H9 (cell line): ENCODE measurements around the gene DUOXA1. TPM values are rescaled to one million over a fixed set of nuclear protein-coding genes. Genes with fewer than 3 reads are reported as not detected.

ENCODE experiments used
- DNase-seq: peaks from one replicate; pipeline ENCODE4 v3.0.0-alpha.2; 2017
- H2AFZ ChIP-seq: one replicate; pipeline ENCODE4 v1.6.1; 2013; ENCODE audit warnings: mild to moderate bottlenecking, low read length, control low read depth, moderate library complexity
- H2AK5ac ChIP-seq: 2 replicates; pipeline ENCODE4 v1.6.1; 2013; ENCODE audit warnings: low read length, control low read depth, mixed read lengths; ENCODE audit not compliant: insufficient read length
- H2BK120ac ChIP-seq: one replicate; pipeline ENCODE4 v1.6.1; 2013; ENCODE audit warnings: low read depth, mild to moderate bottlenecking, low read length, control low read depth, inconsistent platforms; ENCODE audit not compliant: poor library complexity, severe bottlenecking
- H2BK12ac ChIP-seq: 2 replicates; pipeline ENCODE4 v1.6.1; 2013; ENCODE audit warnings: low read length, control low read depth, mixed read lengths, low read depth; ENCODE audit not compliant: insufficient read length
- H2BK15ac ChIP-seq: 2 replicates; pipeline ENCODE4 v1.6.1; 2013; ENCODE audit warnings: low read depth, low read length, control low read depth
- H2BK20ac ChIP-seq: one replicate; pipeline ENCODE4 v1.6.1; 2013; ENCODE audit warnings: low read depth, mild to moderate bottlenecking, low read length, control low read depth, inconsistent platforms; ENCODE audit not compliant: poor library complexity, severe bottlenecking
- H2BK5ac ChIP-seq: 2 replicates; pipeline ENCODE4 v1.6.1; 2013; ENCODE audit warnings: low read length, control low read depth, mixed read lengths; ENCODE audit not compliant: insufficient read length
- H3K14ac ChIP-seq: 2 replicates; pipeline ENCODE4 v1.6.1; 2013; ENCODE audit warnings: low read length, control low read depth; ENCODE audit not compliant: insufficient read depth
- H3K18ac ChIP-seq: 2 replicates; pipeline ENCODE4 v1.6.1; 2013; ENCODE audit warnings: low read depth, mild to moderate bottlenecking, mixed read lengths, low read length, control low read depth; ENCODE audit not compliant: insufficient read length
- H3K23ac ChIP-seq: 2 replicates; pipeline ENCODE4 v1.6.1; 2013; ENCODE audit warnings: low read length, control low read depth, mixed read lengths, low read depth; ENCODE audit not compliant: insufficient read length
- H3K23me2 ChIP-seq: 2 replicates; pipeline ENCODE4 v1.6.1; 2013; ENCODE audit warnings: low read depth, mild to moderate bottlenecking, mixed read lengths, low read length, control low read depth; ENCODE audit not compliant: insufficient read length, poor library complexity, severe bottlenecking
- H3K27ac ChIP-seq: 2 replicates; pipeline ENCODE4 v1.5.1; 2013; ENCODE audit warnings: low read length, control low read depth, mixed read lengths, low read depth; ENCODE audit not compliant: insufficient read length
- H3K27me3 ChIP-seq: 2 replicates; pipeline ENCODE4 v1.6.1; 2013; ENCODE audit warnings: low read length, control low read depth, inconsistent platforms; ENCODE audit not compliant: insufficient read depth
- H3K4ac ChIP-seq: 2 replicates; pipeline ENCODE4 v1.6.1; 2013; ENCODE audit warnings: low read depth, mild to moderate bottlenecking, control low read depth, inconsistent platforms, low read length, moderate library complexity
- H3K4me1 ChIP-seq: 2 replicates; pipeline ENCODE4 v1.6.1; 2013; ENCODE audit warnings: low read length, control low read depth, inconsistent platforms; ENCODE audit not compliant: insufficient read depth
- H3K4me2 ChIP-seq: 2 replicates; pipeline ENCODE4 v1.6.1; 2013; ENCODE audit warnings: low read length, control low read depth, mixed read lengths; ENCODE audit not compliant: insufficient read length, insufficient read depth
- H3K56ac ChIP-seq: 2 replicates; pipeline ENCODE4 v1.6.1; 2013; ENCODE audit warnings: low read depth, mild to moderate bottlenecking, mixed read lengths, low read length, control low read depth; ENCODE audit not compliant: insufficient read length
- H3K79me1 ChIP-seq: 2 replicates; pipeline ENCODE4 v1.6.1; 2013; ENCODE audit warnings: low read depth, mild to moderate bottlenecking, moderate library complexity, low read length, control low read depth, inconsistent platforms; ENCODE audit not compliant: insufficient read depth, poor library complexity, severe bottlenecking
- H3K79me2 ChIP-seq: 2 replicates; pipeline ENCODE4 v1.6.1; 2013; ENCODE audit warnings: low read length, control low read depth, inconsistent platforms; ENCODE audit not compliant: insufficient read depth
- H3K9ac ChIP-seq: 2 replicates; pipeline ENCODE4 v1.6.1; 2013; ENCODE audit warnings: low read length, control low read depth, mixed read lengths; ENCODE audit not compliant: insufficient read length; ENCODE audit errors: extremely low read depth
- H3K9me3 ChIP-seq: one replicate; pipeline ENCODE4 v1.6.1; 2013; ENCODE audit warnings: low read depth, low read length, inconsistent platforms; ENCODE audit not compliant: control insufficient read depth
- H3T11ph ChIP-seq: one replicate; pipeline ENCODE4 v1.6.1; 2013; ENCODE audit warnings: mild to moderate bottlenecking, low read length, control low read depth, inconsistent platforms
- H4K20me1 ChIP-seq: one replicate; pipeline ENCODE4 v1.6.1; 2013; ENCODE audit not compliant: control insufficient read depth, insufficient read length, insufficient read depth
- H4K5ac ChIP-seq: 2 replicates; pipeline ENCODE4 v1.6.1; 2013; ENCODE audit warnings: low read depth, mild to moderate bottlenecking, mixed read lengths, low read length, control low read depth; ENCODE audit not compliant: insufficient read length
- H4K8ac ChIP-seq: replicated peaks from 2 replicates; pipeline ENCODE4 v1.6.1; 2013; ENCODE audit warnings: low read length, control low read depth, mixed read lengths, low read depth; ENCODE audit not compliant: insufficient read length
- H4K91ac ChIP-seq: 2 replicates; pipeline ENCODE4 v1.6.1; 2013; ENCODE audit warnings: low read depth, mild to moderate bottlenecking, moderate library complexity, mixed read lengths, low read length, control low read depth; ENCODE audit not compliant: insufficient read length
- H3K27ac Mint-ChIP-seq, 3 experiments: 2 replicates in 2 of 3; 3 replicates in 1 of 3; pipeline ENCODE4 v1.8.0; 2020 to 2021; ENCODE audit warnings: mixed read lengths in 3 of 3, mild to moderate bottlenecking in 1 of 3, moderate library complexity in 1 of 3
- H3K27me3 Mint-ChIP-seq: 2 replicates; pipeline ENCODE4 v1.8.0; 2021; ENCODE audit warnings: low read depth, mild to moderate bottlenecking, moderate library complexity, mixed read lengths
- H3K36me3 Mint-ChIP-seq, 3 experiments: 2 replicates in 2 of 3; 3 replicates in 1 of 3; pipeline ENCODE4 v1.8.0; 2020 to 2021; ENCODE audit warnings: low read depth in 3 of 3, mixed read lengths in 3 of 3; ENCODE audit not compliant: insufficient read depth in 1 of 3
- H3K4me1 Mint-ChIP-seq, 2 experiments: 2 replicates each; pipeline ENCODE4 v1.8.0; 2020; ENCODE audit warnings: mixed read lengths in 2 of 2
- H3K4me3 Mint-ChIP-seq, 2 experiments: 2 replicates in 1 of 2; 3 replicates in 1 of 2; pipeline ENCODE4 v1.8.0; 2020 to 2021; ENCODE audit warnings: mild to moderate bottlenecking in 2 of 2, mixed read lengths in 2 of 2, moderate library complexity in 1 of 2
- H3K9me3 Mint-ChIP-seq, 2 experiments: 2 replicates in 1 of 2; 3 replicates in 1 of 2; pipeline ENCODE4 v1.8.0; 2020; ENCODE audit warnings: mild to moderate bottlenecking in 2 of 2, mixed read lengths in 2 of 2, moderate library complexity in 1 of 2
- WGBS: extraction: QIAGEN DNeasy Blood & Tissue Kit; methylation state at CpG from one replicate; pipeline ENCODE4 v1.1.7; 2013; ENCODE audit warnings: missing lambda C conversion rate, low lambda C conversion rate, mixed read lengths; ENCODE audit not compliant: insufficient read length; ENCODE audit errors: extremely low coverage; 5-methylcytosine and 5-hydroxymethylcytosine counted together
- total RNA-seq: library from RNA; stranded (reverse); gene quantifications from 2 replicates; pipeline ENCODE4 v1.2.1, GENCODE V29; 2021
- TF ChIP-seq, protein P1 (sequence below): fragments of 200-600 bp; sonication (generic); conservative IDR thresholded peaks from 3 replicates; pipeline ENCODE4 v1.8.0; 2021; ENCODE audit warnings: antibody characterized with exemption, mild to moderate bottlenecking

The DUOXA1 gene
- total RNA-seq, 1 experiment from 2014 or later = 1.2 TPM

GRCh38 chr15:45118131-45118588 is 11.5 kb downstream of the DUOXA1 start:
- H3K4me1 Mint-ChIP-seq = peaks cover 12 to 27% of the 10 kb centered on the region in 2 experiments
- Histone ChIP-seq H2BK15ac (no peak overlapping the region), H2BK12ac (no peak overlapping the region), H3K56ac (no peak overlapping the region), H3K79me1 (no peaks in the 10 kb centered on the region), H2BK20ac (no peak overlapping the region), H3K23ac (no peak overlapping the region), H3K9me3 (no peaks in the 10 kb centered on the region), H2BK5ac (no peak overlapping the region), H2AK5ac (no peak overlapping the region), H4K8ac (no peak overlapping the region), H4K5ac (no peak overlapping the region), H3K27me3 (peaks cover 47% of the 10 kb centered on the region), H3T11ph (no peak overlapping the region), H3K79me2 (no peaks in the 10 kb centered on the region), H3K23me2 (peaks cover 2% of the 10 kb centered on the region), H3K18ac (no peak overlapping the region), H3K14ac (no peak overlapping the region), H2BK120ac (no peak overlapping the region), H3K27ac (no peak overlapping the region), H3K9ac (no peak overlapping the region), H3K4me1 (no peaks in the 10 kb centered on the region; the same call in 1 of the 2 replicates), H4K91ac (no peak overlapping the region), H3K4ac (no peak overlapping the region), H4K20me1 (peaks cover 6% of the 10 kb centered on the region), H2AFZ (no peak overlapping the region), H3K4me2 (peak overlapping the region; percentile 46)
- H3K36me3 Mint-ChIP-seq = no peaks in the 10 kb centered on the region; a peak in 2 of 7 replicates
- WGBS = no CpG with 5 or more reads among the region's 14 CpGs
- H3K27me3 Mint-ChIP-seq = peaks cover 82% of the 10 kb centered on the region
- H3K9me3 Mint-ChIP-seq = peaks cover 6 to 13% of the 10 kb centered on the region in 2 experiments
- TF ChIP-seq, protein P1, sequence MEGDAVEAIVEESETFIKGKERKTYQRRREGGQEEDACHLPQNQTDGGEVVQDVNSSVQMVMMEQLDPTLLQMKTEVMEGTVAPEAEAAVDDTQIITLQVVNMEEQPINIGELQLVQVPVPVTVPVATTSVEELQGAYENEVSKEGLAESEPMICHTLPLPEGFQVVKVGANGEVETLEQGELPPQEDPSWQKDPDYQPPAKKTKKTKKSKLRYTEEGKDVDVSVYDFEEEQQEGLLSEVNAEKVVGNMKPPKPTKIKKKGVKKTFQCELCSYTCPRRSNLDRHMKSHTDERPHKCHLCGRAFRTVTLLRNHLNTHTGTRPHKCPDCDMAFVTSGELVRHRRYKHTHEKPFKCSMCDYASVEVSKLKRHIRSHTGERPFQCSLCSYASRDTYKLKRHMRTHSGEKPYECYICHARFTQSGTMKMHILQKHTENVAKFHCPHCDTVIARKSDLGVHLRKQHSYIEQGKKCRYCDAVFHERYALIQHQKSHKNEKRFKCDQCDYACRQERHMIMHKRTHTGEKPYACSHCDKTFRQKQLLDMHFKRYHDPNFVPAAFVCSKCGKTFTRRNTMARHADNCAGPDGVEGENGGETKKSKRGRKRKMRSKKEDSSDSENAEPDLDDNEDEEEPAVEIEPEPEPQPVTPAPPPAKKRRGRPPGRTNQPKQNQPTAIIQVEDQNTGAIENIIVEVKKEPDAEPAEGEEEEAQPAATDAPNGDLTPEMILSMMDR = peak; percentile 100
- H3K27ac Mint-ChIP-seq = no peak overlapping the region
- peak overlapping the region in 1 of 2 experiments; percentile 70; a peak in 3 of 5 replicates for H3K4me3 Mint-ChIP-seq
- peak; percentile 92 for DNase-seq
